ENCODE data around the gene NKPD1. TPM values are rescaled to one million over a fixed set of nuclear protein-coding genes. Genes with fewer than 3 reads are reported as not detected.

Gene NKPD1
- total RNA-seq, 2 donors from 2014 or later: 3.6 to 4.1 TPM

- 57% methylated on average over 3 of the region's 4 CpGs for WGBS
- no peak overlapping the region for H3K27ac ChIP-seq
Observed at GRCh38 chr19:45150751-45151281, 10.0 kb downstream of the NKPD1 start.

DNA sequence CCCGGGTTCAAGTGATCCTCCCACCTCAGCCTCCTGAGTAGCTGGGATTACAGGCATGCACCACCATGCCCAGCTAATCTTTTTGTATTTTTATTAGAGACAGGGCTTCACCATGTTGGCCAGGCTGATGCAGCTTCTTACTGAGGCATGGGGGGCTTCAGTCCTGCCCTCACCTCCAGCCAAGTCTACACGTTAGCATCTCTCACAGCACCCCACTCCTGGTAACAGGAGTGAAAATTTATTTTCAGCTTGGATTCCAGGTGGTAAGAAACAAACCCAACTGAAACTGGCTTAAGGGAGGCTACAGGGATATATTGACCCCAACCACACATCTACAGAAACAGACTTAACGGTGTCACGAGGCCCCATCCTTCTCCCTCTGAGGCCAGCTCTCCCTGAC lies 10.6 kb downstream of the NKPD1 start:
- Histone ChIP-seq H3K36me3 (no peaks in the 10 kb centered on the region), H3K27me3 (replicated peaks; ENCODE audit: insufficient read depth) (peaks cover 2% of the 10 kb centered on the region), H3K9me3 (no peaks in the 10 kb centered on the region), H3K4me1 (replicated peaks) (peaks cover 19% of the 10 kb centered on the region), H3K27ac (no peak overlapping the region), H3K4me3 (no peak overlapping the region)
- intact Hi-C loops (cut with DNase I): no loop called here
- 90% methylated on average over 4 of the region's 4 CpGs for WGBS
- no peak for DNase-seq (ENCODE audit: low spot score)
- TF ChIP-seq POLR2AphosphoS5 (IDR thresholded peaks at IDR 0.05): no peak
- TF ChIP-seq POLR2A (IDR thresholded peaks at IDR 0.05): no peak
- TF ChIP-seq CTCF (IDR thresholded peaks at IDR 0.05): no peak

More at GRCh38 chr19:45150751-45151281, 10.0 kb downstream of the NKPD1 start:
- H3K9me3 ChIP-seq: no peaks in the 10 kb centered on the region
- intact Hi-C loops (cut with DNase I): no loop called here
- no peak for DNase-seq (ENCODE audit: low spot score)
- no peaks in the 10 kb centered on the region for H3K36me3 ChIP-seq
- no peak overlapping the region for H3K4me3 ChIP-seq
- peaks cover 2% of the 10 kb centered on the region for H3K27me3 ChIP-seq (replicated peaks; ENCODE audit: insufficient read depth)
- TF ChIP-seq CTCF (IDR thresholded peaks at IDR 0.05): no peak
- TF ChIP-seq POLR2A (IDR thresholded peaks at IDR 0.05): no peak
- H3K4me1 ChIP-seq (replicated peaks): peaks cover 19% of the 10 kb centered on the region

DNA sequence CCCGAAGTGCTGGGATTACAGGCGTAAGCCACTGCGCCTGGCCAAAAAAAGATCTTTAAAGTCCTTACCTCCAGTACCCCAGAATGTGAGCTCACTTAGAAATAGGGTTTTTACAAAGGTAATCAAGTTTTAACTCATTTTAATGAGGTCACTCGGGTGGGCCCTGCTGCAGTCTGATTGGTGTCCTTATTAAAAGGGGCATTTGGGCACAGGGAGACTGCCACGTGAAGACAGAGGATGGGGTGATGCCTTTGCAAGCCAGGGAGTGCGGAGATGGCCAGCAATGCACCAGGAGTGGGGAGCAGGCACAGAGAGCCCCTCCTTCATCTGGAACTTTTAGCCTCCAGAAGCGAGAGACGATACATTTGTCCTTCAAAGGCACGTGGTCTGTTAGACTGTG lies 11.7 kb downstream of the NKPD1 start:
- Histone ChIP-seq H3K27ac (no peak overlapping the region), H3K4me1 (replicated peaks) (peaks cover 19% of the 10 kb centered on the region), H3K36me3 (peaks cover 0 to 4% of the 10 kb centered on the region in 2 donors), H3K27me3 (replicated peaks; ENCODE audit: insufficient read depth) (peaks cover 2% of the 10 kb centered on the region), H3K9me3 (no peaks in the 10 kb centered on the region), H3K4me3 (no peak overlapping the region)
- no peak for TF ChIP-seq CTCF (IDR thresholded peaks at IDR 0.05)
- no peak for TF ChIP-seq POLR2AphosphoS5 (IDR thresholded peaks at IDR 0.05)
- no peak for TF ChIP-seq POLR2A (IDR thresholded peaks at IDR 0.05)
- DNase-seq (ENCODE audit: low spot score): no peak
- 85% methylated on average over 9 of the region's 9 CpGs for WGBS
- intact Hi-C loops (cut with DNase I): no loop called here

GRCh38 chr19:45147835-45148676 lies 12.7 kb downstream of the NKPD1 start:
- Histone ChIP-seq H3K4me1 (replicated peaks) (peaks cover 10% of the 10 kb centered on the region), H3K27me3 (replicated peaks; ENCODE audit: insufficient read depth) (peaks cover 2% of the 10 kb centered on the region), H3K36me3 (peaks cover 0 to 4% of the 10 kb centered on the region in 2 donors), H3K4me3 (no peak overlapping the region), H3K9me3 (no peaks in the 10 kb centered on the region), H3K27ac (no peak overlapping the region)
- intact Hi-C loops (cut with DNase I): no loop called here
- TF ChIP-seq POLR2A (IDR thresholded peaks at IDR 0.05) (no peak), CTCF (IDR thresholded peaks at IDR 0.05) (no peak), POLR2AphosphoS5 (IDR thresholded peaks at IDR 0.05) (no peak)
- DNase-seq (ENCODE audit: low spot score): no peak
- 86% methylated on average over 18 of the region's 18 CpGs for WGBS

All from prostate gland (tissue), 2 donors.